Ammon's horn (tissue), 1 donor: ENCODE data around the gene RINT1.
"Not testable (repeated sequence)": the region's sequence is repeated elsewhere in the genome, so short reads cannot be mapped to it uniquely, and the experiment has no call there.

Experiments
- DNase-seq: peaks from one replicate; pipeline ENCODE4 v3.0.0-alpha.2; 2016; ENCODE audit warnings: low spot score

The RINT1 gene

DNA sequence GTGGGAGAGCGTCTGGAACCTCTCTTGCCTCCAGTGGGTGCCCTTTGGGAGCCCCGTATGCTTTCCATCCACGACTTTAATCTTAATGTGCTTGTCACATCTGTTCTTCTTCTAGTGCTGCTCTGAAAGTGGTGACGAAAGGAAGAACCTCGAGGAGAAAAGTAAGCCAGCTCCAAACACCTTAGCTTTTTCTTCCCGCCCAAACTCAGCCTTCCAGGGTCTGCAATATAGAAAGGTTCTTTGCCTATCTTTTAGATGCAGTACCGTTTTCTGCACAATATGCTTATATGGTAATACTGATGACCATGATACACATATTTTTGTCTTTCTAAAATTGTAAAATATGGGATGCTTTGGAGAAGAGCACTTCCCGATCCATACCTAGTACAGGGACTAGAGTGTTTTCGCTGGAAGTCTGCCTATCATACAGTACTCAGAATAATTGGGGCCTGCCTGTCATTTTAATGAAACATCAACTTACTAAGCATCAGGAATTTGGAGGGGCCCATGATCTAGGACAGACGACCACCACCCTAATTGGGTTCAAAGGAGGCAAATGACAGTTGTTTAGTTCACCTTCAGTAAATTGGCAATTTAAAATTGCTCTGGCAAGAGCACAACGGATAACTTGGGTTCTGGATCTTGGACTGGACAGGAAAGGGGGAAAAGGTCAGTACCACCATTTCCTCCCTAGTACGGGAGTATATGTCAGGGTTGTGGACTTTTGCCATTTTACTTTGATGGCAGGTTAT is 884 bp downstream of the RINT1 start:
- DNase-seq, result no peak

DNA sequence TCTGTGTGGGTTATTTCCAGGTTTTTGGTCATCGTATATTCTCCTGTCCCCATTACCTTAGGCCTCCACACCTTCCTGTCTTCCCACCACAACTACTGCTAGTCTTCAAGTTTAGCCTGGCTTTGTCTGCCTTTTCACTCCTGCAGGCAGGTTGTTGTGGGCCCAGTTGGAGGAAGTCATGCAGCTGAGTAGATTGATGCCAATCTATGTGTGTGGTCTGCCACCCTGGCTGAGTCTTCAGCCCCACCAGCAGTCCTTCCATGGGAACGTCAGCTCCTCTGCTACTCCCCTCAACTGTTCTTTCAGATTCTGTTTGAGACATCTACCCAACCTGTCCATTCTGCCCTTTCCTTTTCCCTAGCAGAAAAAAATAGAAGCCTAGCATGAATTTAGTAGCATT is 6.3 kb downstream of the RINT1 start:
- no peak for DNase-seq

GRCh38 chr7:105559926-105560325 is 27.9 kb downstream of the RINT1 start:
- no peak for DNase-seq

- no peak for DNase-seq
Observed at GRCh38 chr7:105565190-105565589, 33.2 kb downstream of the RINT1 start.

GRCh38 chr7:105567024-105567423 is 35.0 kb downstream of the RINT1 start:
- no peak for DNase-seq

DNA sequence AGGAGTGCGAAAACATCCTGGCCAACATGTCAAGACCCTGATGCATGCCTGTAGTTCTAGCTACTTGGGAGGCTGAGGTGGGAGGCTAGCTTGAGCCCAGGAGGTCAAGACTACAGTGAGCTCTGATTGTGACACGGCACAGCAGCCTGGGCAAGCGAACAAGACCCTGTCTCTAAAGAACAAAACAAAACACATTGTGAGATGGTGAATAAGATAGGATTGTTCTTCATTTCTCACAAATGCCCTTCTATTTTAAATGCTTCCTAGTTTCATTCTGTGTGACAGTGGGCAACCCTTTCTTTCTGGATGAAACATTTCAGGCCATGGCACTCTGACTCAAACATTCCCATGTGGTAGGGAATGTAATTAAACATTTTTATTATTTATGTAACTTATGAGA is 35.8 kb downstream of the RINT1 start:
- no peak for DNase-seq

DNA sequence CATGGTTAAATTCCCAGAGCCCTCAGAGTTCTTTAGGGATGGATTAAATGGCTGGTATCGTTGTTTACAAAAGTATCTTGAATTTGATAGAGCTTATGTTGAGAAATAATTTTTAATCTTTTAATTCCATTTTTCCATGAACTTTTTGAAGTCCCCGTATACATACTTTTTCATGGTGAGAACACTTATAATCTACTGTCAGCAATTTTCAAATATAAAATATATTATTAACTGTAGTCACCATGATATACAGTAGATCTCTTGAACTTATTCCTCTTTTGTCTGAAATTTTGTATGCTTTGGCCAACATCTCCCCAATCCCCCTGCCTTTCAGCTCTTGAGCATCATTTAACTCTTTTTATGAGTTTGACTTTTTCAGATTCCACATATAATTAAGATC is 39.9 kb downstream of the RINT1 start:
- DNase-seq, result no peak

- DNase-seq, result no peak
Observed at GRCh38 chr7:105577251-105577650, 45.2 kb downstream of the RINT1 start.

DNA sequence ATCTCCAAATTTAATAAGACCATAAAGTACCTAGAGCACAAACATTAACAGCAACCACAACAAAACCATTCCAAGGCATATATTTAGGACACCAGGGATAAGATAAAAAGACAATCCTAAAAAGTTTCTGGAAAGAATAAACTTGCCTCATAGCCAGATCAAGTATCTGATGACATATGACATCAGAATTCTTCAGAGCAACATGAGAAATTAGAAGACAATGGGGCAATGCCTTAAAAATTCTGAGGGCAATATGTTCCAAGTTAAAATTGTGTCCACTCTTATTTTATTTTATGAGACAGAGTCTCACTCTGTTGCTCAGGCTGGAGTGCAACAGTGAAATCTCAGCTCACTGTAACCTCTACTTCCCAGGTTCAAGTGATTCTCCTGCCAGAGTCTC is 46.5 kb downstream of the RINT1 start:
- DNase-seq, result no peak

- no peak for DNase-seq
Observed at GRCh38 chr7:105580022-105580740, 48.2 kb downstream of the RINT1 start.

- peak; percentile 90 for DNase-seq
Observed at GRCh38 chr7:105581066-105581811, 49.2 kb downstream of the RINT1 start, which contains the start of gene EFCAB10. EFCAB10 (minus strand) TSS chr7:105581493; CDS start chr7:105581463, 30 bp downstream.

- no peak for DNase-seq
Observed at GRCh38 chr7:105583061-105583460, 51.1 kb downstream of the RINT1 start.

GRCh38 chr7:105584165-105584564 is 52.2 kb downstream of the RINT1 start:
- DNase-seq, result no peak

GRCh38 chr7:105585850-105586500 is 54.0 kb downstream of the RINT1 start:
- DNase-seq, result no peak

GRCh38 chr7:105587909-105588635 is 56.1 kb downstream of the RINT1 start:
- no peak for DNase-seq

DNA sequence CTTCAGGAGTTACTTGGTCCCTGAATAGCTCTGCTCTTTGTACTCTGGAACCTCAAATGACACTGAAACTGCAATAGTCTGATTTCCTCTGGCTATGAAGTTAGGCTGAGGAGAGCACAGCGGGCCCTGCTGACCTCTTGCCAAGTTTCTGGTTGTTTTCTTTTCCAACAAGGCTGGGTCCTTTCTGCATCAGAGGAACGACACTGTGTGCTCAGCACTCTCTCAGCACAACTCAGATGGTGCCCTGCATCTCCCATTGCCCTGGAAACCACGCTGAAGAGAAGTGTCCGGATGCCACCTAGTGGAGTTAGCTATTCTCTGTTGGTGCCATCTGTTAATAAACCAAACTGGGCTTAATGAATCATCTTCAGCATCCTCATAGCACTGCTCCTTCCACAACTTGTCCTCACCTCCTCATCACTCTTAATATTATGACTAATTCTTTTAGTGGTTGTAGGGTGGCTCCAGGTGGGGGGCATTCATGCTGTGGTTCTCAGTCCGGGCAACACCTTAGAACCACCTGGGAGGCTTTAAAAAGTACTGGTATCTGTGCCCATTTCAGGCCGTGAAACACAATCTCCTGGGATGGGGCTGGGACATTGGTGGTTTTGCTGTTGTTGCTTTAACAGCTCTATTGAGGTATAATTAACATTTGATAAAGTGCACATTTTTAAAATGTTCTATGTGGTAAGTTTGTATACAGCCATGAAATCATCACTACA is 57.5 kb downstream of the RINT1 start:
- peak; percentile 95 for DNase-seq

GRCh38 chr7:105590793-105591192 is 58.8 kb downstream of the RINT1 start:
- no peak for DNase-seq

GRCh38 chr7:105591522-105591921 is 59.5 kb downstream of the RINT1 start:
- DNase-seq, result no peak

- no peak for DNase-seq
Observed at GRCh38 chr7:105594034-105594433, 62.0 kb downstream of the RINT1 start.

GRCh38 chr7:105596866-105597265 is 64.9 kb downstream of the RINT1 start:
- DNase-seq, result no peak

DNA sequence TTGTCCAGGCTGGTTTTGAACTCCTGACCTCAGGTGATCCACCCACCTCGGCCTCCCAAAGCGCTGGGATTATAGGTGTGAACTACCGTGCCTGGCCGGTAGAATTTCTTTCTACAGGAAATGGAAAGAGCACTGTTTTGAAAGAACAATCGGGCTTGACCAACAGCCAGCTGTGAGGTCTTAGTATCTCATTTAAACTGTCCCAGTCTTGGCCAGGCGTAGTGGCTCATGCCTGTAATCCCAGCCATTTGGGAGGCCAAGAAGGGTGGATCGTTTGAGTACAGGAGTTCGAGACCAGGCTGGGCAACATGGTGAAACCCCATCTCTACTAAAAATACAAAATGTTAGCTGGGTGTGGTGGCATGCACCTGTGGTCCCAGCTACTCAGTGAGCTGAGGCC is 67.1 kb downstream of the RINT1 start:
- not testable (repeated sequence) for DNase-seq
